GM12865 (cell line): ENCODE measurements around the gene ATP5PO.

ENCODE experiments used
- DNase-seq: peaks from one replicate; pipeline ENCODE4 v3.0.0; 2010; ENCODE audit warnings: low read depth
- H3K4me3 ChIP-seq: 2 replicates; pipeline ENCODE4 v1.5.1; 2011; ENCODE audit warnings: mild to moderate bottlenecking, low read depth, low read length, control low read depth
- CTCF ChIP-seq: IDR thresholded peaks from 2 replicates; pipeline ENCODE4 v1.5.1; 2011; ENCODE audit warnings: low read length, control low read depth, low read depth, inconsistent platforms; ENCODE audit not compliant: insufficient read depth; ENCODE audit errors: missing control alignments

Gene ATP5PO

DNA sequence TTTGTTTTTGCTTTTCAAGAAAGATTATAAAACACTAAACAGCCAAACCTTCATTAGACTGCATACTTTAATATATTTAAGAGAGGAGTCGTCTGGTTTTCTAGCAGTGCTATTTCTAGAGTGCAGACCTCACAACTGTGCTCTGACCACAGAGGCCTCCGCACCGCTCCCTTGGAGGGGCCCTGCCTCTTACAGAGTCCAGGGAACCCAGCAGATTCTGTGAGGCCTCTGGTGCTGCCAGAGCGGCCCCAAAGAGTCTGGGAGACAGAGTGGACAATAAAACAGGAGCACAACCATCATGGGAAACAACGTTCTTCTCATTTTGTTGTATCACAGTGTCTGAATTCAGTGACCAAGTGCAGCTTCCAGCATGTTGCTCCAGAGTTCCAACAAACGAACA lies 5.8 kb downstream of the ATP5PO start:
- TF ChIP-seq CTCF: no peak
- no peak overlapping the region for H3K4me3 ChIP-seq
- no peak for DNase-seq

- no peak for DNase-seq
- no peak for TF ChIP-seq CTCF
- H3K4me3 ChIP-seq: no peak overlapping the region
These were observed 6.8 kb downstream of the ATP5PO start for GRCh38 chr21:33908760-33909159.

GRCh38 chr21:33904041-33904440 lies 11.6 kb downstream of the ATP5PO start:
- no peak for TF ChIP-seq CTCF
- no peak overlapping the region for H3K4me3 ChIP-seq
- no peak for DNase-seq

DNA sequence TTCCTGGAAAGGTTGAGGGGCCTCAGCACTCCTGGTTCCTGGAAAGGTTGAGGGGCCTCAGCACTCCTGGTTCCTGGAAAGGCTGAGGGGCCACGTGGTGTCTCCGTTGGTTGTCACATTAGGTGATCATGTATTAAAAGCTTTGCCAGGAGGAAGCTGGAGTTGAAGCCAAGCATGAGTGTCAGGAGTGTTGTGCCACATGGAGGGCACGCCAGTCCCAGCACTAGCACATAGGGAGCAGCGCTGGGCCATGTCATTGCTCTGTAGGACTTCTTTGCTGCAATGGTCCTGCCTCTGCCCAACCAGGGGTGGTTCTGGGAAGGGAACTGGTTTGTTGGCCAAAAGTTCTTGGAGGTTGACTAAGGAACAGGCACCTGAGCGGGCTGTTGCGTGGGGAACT lies 13.3 kb downstream of the ATP5PO start:
- no peak for TF ChIP-seq CTCF
- H3K4me3 ChIP-seq: no peak overlapping the region
- no peak for DNase-seq

- H3K4me3 ChIP-seq: no peak overlapping the region
- peak; percentile 32 for TF ChIP-seq CTCF
- DNase-seq: peak; percentile 39
These were observed 14.0 kb downstream of the ATP5PO start for GRCh38 chr21:33901412-33902288.

- TF ChIP-seq CTCF: no peak
- DNase-seq: no peak
- no peak overlapping the region for H3K4me3 ChIP-seq
These were observed 16.4 kb downstream of the ATP5PO start for GRCh38 chr21:33899199-33899598.

GRCh38 chr21:33898586-33898985 lies 17.0 kb downstream of the ATP5PO start:
- TF ChIP-seq CTCF: no peak
- no peak for DNase-seq
- H3K4me3 ChIP-seq: no peak overlapping the region
